ENCODE data around the gene CHI3L2.

DNA sequence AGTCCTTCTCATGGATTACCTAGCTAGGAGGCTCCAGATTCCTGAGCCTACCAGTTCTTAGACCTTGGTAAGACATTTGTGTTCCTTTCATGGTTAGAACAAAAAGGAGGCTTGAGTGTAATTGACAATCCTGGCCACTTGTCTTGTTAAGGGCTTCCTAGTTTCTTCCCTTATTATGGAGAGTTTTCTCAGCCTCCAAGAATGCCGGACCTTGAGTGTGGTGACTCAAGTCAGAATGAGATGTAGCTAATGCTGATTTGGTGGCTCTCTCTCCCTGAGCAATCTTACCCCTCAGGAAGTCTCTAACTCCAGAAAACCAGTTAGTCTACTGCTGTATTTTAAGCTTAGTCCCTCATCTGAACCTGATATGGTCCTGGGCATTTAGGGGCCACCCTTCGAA is 14.3 kb downstream of the CHI3L2 start:
- TF ChIP-seq, protein P1, sequence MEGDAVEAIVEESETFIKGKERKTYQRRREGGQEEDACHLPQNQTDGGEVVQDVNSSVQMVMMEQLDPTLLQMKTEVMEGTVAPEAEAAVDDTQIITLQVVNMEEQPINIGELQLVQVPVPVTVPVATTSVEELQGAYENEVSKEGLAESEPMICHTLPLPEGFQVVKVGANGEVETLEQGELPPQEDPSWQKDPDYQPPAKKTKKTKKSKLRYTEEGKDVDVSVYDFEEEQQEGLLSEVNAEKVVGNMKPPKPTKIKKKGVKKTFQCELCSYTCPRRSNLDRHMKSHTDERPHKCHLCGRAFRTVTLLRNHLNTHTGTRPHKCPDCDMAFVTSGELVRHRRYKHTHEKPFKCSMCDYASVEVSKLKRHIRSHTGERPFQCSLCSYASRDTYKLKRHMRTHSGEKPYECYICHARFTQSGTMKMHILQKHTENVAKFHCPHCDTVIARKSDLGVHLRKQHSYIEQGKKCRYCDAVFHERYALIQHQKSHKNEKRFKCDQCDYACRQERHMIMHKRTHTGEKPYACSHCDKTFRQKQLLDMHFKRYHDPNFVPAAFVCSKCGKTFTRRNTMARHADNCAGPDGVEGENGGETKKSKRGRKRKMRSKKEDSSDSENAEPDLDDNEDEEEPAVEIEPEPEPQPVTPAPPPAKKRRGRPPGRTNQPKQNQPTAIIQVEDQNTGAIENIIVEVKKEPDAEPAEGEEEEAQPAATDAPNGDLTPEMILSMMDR (IDR thresholded peaks at IDR 0.05; ENCODE audit: low read length), result no peak
- TF ChIP-seq EZH2phosphoT487 (IDR thresholded peaks at IDR 0.05; ENCODE audit: low read length), result no peak
